Uterus (tissue), 4 donors: ENCODE data around the gene ZNF827. TPM values are rescaled to one million over a fixed set of nuclear protein-coding genes. Genes with fewer than 3 reads are reported as not detected.
A peak's percentile ranks its signal among the peaks of the same experiment; 100 is the strongest.

Experiments
- DNase-seq, 2 donors: peaks; one replicate each; pipeline ENCODE4 v3.0.0-alpha.2; 2019 to 2020
- H3K27ac ChIP-seq, 2 donors: fragments of 200-600 bp; sonication (generic); 1 replicate in 1 of 2; 2 replicates in 1 of 2; pipeline ENCODE4 v1.5.1; 2016 to 2018
- H3K27me3 ChIP-seq, 2 donors: fragments of 200-600 bp; sonication (generic); one replicate each; pipeline ENCODE4 v1.5.1; 2018 to 2019; ENCODE audit warnings: control low read depth in 1 of 2
- H3K36me3 ChIP-seq, 2 donors: fragments of 200-600 bp; sonication (generic); one replicate each; pipeline ENCODE4 v1.5.1; 2019; ENCODE audit warnings: control low read depth in 1 of 2
- H3K4me1 ChIP-seq, 2 donors: fragments of 200-600 bp; sonication (generic); one replicate each; pipeline ENCODE4 v1.5.1; 2018 to 2019; ENCODE audit warnings: control low read depth in 1 of 2
- H3K4me3 ChIP-seq, 2 donors: fragments of 200-600 bp; sonication (generic); 1 replicate in 1 of 2; 2 replicates in 1 of 2; pipeline ENCODE4 v1.5.1; 2018 to 2019; ENCODE audit warnings: mild to moderate bottlenecking in 1 of 2
- H3K9me3 ChIP-seq, 2 donors: fragments of 200-600 bp; sonication (generic); one replicate each; pipeline ENCODE4 v1.5.1; 2019; ENCODE audit warnings: control low read depth in 1 of 2
- POLR2A ChIP-seq, 2 donors: fragments of 450-650 bp; IDR thresholded peaks; one replicate each; pipeline ENCODE4 v1.6.1; 2016; ENCODE audit warnings: antibody characterized with exemption in 2 of 2, mild to moderate bottlenecking in 1 of 2, moderate library complexity in 1 of 2
- intact Hi-C: fragments of 100-400 bp; cut with DNase I; formaldehyde crosslinking; loops from one replicate; pipeline ENCODE4 v1.15.1; 2023; ENCODE audit warnings: low total_unique reads
- total RNA-seq, 4 donors: library from RNA; depleted of rRNA in 3 of 4; stranded (reverse); fragments of >200 nt in 3 of 4; gene quantifications; one replicate each; pipeline versions ENCODE4 v1.1.0 to v1.2.4, GENCODE V29; 2014 to 2023
- TF ChIP-seq, protein P1 (sequence below), 4 experiments: fragments of 200-600 bp in 2 of 4; fragments of 450-650 bp in 2 of 4; sonication (generic) in 2 of 4; IDR thresholded peaks; one replicate each; pipeline ENCODE4 v1.5.1; 2016 to 2019; ENCODE audit warnings: antibody characterized with exemption in 4 of 4, mild to moderate bottlenecking in 2 of 4, moderate library complexity in 1 of 4
- donor health status: DM: yes; HTN: yes; CAD: no.

The ZNF827 gene
- total RNA-seq, 4 donors from 2014 or later, result 2.9 to 33.1 (median 14.2) TPM

DNA sequence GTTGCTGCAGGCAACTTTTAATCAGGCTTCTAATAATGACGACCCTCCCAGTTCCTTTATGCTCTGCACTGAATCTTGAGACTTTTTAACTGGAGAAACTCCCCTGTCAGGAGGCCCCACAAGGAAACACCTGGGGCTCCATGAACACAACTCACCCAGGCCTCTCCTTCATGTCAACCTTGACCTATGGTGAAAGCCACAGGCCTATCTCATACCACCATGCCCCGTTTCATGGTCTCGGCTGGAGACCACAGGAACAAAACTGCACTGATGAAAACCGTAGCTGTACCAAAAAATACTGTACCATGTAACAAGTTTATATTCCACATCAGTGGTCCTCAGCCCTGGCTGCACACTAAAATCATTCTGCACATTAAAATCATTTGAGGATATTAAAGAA is 57.0 kb downstream of the ZNF827 start:
- Histone ChIP-seq H3K4me3 (no peak overlapping the region), H3K27me3 (no peaks in the 10 kb centered on the region), H3K9me3 (no peaks in the 10 kb centered on the region), H3K36me3 (no peaks in the 10 kb centered on the region), H3K4me1 (peaks cover 0 to 15% of the 10 kb centered on the region in 2 donors), H3K27ac (peak overlapping the region; percentile 59 to 79)
- TF ChIP-seq POLR2A (IDR thresholded peaks at IDR 0.05), result no peak
- TF ChIP-seq, protein P1, sequence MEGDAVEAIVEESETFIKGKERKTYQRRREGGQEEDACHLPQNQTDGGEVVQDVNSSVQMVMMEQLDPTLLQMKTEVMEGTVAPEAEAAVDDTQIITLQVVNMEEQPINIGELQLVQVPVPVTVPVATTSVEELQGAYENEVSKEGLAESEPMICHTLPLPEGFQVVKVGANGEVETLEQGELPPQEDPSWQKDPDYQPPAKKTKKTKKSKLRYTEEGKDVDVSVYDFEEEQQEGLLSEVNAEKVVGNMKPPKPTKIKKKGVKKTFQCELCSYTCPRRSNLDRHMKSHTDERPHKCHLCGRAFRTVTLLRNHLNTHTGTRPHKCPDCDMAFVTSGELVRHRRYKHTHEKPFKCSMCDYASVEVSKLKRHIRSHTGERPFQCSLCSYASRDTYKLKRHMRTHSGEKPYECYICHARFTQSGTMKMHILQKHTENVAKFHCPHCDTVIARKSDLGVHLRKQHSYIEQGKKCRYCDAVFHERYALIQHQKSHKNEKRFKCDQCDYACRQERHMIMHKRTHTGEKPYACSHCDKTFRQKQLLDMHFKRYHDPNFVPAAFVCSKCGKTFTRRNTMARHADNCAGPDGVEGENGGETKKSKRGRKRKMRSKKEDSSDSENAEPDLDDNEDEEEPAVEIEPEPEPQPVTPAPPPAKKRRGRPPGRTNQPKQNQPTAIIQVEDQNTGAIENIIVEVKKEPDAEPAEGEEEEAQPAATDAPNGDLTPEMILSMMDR (IDR thresholded peaks at IDR 0.05), result no peak
- intact Hi-C loops, result no loop called here
- no peak for DNase-seq

DNA sequence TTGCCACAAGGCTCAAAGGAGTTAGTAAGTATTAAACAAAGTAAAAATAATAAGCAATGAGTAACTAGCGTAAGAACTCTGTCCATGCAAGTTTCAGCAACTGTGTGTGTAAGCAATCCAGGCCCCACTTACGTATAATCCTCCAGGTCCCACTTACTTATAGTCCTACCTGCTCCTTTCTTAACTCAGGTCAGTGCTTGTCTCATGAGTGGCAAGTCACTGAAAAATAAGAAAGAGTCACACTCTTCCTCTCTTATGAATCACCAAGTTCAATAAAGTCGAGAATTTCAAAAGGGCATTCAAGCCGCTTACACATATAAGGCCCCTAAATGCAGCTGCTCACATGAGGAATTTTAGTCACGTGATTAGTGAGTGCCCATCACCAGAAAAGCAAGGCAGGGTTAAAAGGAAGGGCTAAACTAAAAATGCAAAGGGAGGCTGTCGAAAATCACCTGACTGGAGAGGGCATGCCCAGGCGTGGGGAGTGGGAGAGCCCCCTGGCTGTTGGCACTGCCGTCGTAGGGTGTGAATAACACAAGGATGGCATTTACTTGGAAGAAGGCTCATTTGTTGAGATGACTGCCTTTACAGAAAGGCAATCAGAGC is 58.2 kb downstream of the ZNF827 start:
- no peaks in the 10 kb centered on the region for H3K36me3 ChIP-seq
- H3K9me3 ChIP-seq, result no peaks in the 10 kb centered on the region
- H3K27me3 ChIP-seq, result no peaks in the 10 kb centered on the region
- no peak overlapping the region for H3K4me3 ChIP-seq
- TF ChIP-seq, protein P1 (IDR thresholded peaks at IDR 0.05), result no peak
- no peak for TF ChIP-seq POLR2A (IDR thresholded peaks at IDR 0.05)
- no peak for DNase-seq
- peak overlapping the region; percentile 59 to 79 for H3K27ac ChIP-seq
- H3K4me1 ChIP-seq, result peaks cover 0 to 12% of the 10 kb centered on the region in 2 donors
- intact Hi-C loops, result no loop called here

DNA sequence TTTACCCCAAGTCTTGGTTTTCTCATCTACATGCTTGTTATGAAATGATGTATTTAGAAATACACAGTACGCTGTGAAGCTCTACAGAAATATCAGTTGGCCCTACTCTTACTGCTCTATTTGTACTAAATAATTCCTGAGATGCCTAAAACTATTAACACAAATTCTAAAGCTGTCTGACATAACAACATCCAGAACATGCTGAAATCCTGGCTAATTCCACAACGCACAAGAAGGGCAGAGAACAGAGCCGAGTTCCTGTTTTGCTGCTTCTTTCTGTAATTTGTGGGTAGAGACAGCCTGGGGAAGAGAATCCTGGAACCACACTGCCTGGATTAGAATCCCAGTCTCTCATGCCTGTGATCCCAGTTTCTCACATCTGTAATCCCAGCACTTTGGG is 59.0 kb downstream of the ZNF827 start:
- Histone ChIP-seq H3K9me3 (no peaks in the 10 kb centered on the region), H3K27ac (peak overlapping the region; percentile 59 to 79), H3K27me3 (no peaks in the 10 kb centered on the region), H3K4me3 (no peak overlapping the region), H3K4me1 (peaks cover 0 to 12% of the 10 kb centered on the region in 2 donors), H3K36me3 (no peaks in the 10 kb centered on the region)
- peak in 1 of 2 donors; percentile 49 for DNase-seq
- TF ChIP-seq POLR2A (IDR thresholded peaks at IDR 0.05), result no peak
- TF ChIP-seq, protein P1 (IDR thresholded peaks at IDR 0.05), result no peak
- intact Hi-C loops, result no loop called here

DNA sequence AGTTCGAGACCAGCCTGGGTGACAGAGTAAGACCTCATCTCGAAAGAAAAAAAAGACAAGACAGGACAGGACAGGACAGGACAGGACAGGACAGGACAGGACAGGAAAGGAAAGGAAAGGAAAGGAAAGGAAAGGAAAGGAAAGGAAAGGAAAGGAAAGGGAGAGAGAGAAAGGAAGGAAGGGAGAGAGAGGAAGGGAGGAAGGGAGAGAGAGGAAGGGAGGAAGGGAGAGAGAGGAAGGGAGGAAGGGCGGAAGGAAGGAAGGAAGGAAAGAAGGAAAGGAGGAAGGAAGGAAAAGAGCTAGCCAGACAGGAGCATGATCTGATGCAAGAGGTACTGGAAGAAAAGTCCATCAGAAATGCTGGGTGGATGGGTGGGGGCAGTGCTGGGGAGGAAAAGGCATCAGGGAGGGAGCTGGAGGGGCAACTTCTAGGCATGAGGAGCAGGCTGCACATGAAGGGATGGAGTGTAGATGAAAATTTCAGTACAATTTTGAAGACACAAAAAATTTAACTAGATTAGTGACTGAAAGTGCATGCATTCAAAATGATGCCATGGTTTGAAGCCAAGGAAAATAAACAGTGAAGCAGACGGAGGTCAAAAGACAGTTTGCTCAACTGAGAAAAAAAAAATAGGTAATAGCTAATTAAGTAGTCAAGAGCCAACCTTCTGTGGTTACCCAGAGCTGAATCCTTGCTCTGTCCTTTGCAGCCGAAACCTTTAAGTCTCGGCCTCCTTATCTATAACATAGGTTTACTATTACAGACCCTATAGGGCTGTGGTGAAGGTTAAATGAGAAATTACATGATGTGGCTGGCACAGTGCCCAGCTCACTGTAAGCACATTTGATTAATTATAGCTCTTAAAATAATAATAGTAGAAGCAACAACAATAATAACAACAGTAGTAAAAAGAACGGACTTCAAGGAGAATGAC is 59.9 kb downstream of the ZNF827 start:
- intact Hi-C loops, result no loop called here
- Histone ChIP-seq H3K9me3 (no peaks in the 10 kb centered on the region), H3K36me3 (no peaks in the 10 kb centered on the region), H3K27ac (peak overlapping the region; percentile 59 to 79), H3K4me1 (peaks cover 0 to 12% of the 10 kb centered on the region in 2 donors), H3K27me3 (no peaks in the 10 kb centered on the region), H3K4me3 (no peak overlapping the region)
- no peak for DNase-seq
- TF ChIP-seq POLR2A (IDR thresholded peaks at IDR 0.05), result no peak
- TF ChIP-seq, protein P1 (IDR thresholded peaks at IDR 0.05), result no peak
